Dermis microvascular lymphatic vessel endothelial cell (primary cell): Measurements from ENCODE around the gene DEDD. TPM values are rescaled to one million over a fixed set of nuclear protein-coding genes. Genes with fewer than 3 reads are reported as not detected.

Experiments
- DNase-seq, 2 donors: peaks; one replicate each; pipeline versions ENCODE4 v3.0.0 to v3.0.0-alpha.2; 2010; ENCODE audit warnings: low read depth in 2 of 2
- total RNA-seq: library from RNA; depleted of rRNA; stranded (reverse); fragments of >200 nt; gene quantifications from 2 replicates; pipeline ENCODE4 v1.2.1, GENCODE V29; 2014

DEDD gene
- total RNA-seq, 1 donor from 2014 or later = 32.3 TPM

DNA sequence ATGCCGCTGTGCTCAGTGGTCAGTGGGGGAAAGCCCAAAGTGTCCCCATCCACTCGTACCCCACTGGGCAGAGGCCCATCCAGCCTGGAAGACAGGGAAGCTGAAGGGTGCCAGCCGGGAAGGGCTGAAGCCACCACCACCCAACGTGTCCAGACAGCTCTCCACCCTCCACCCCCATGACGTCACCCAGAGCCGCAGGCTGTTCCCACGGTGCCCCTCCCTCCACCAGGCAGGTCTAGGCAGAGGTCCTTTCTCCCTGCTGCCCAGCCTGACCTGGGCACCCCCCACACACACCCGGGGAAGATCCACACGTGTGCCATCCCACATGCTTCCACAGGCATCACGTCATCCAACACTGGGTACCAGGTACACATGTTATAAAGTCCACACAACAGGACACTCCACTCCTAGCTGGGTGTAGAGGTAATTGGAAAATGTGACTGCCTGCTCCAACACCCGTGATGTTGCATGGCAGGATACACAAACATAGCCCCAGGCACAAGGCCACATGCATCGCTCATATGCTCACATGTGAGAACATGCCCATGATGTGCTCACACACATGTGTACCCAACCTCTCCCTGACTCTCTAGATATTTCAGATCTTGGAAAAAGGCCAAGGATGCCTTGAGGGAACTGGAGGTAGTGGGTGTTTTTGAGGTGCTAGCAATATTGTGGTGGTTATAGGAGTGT, 57.6 kb downstream of the DEDD start:
- DNase-seq = no peak

GRCh38 chr1:161073474-161074121, 58.9 kb downstream of the DEDD start:
- no peak for DNase-seq

DNA sequence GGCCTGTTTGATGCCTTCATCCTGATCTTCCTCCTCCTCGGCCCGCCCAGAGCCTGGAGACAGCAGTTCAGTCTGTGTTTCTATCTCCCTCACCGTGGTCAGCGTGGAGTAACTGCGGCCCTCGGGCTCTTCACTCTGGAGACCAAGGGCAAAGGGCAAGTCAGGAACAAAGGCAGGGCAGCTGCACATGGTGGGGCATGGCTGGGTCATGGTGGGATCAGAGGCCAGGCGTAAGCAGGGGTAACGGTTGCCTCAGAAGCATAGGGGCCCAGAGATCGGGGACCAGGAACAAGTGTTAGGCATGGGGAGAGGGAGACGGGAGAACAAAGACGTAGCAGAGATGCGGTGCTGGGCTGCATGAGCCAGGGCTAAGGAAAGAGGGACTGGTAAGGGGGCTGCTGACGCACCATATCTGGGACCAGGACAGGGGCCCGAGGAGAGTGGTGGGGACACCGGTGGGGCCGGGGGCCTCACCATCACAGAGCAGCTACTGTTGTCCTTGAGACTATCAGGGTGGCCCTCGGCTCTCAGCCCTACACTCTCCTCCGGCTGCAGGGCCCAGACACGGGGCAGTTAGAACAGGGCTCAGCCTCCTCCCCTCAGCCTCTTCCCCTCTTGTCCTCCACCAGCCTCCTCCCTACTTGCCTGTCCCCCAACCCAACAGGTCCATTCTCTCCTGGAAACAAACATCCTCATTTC, 59.6 kb downstream of the DEDD start:
- no peak for DNase-seq

GRCh38 chr1:161071886-161072371, 60.5 kb downstream of the DEDD start:
- DNase-seq = peak in 1 of 2 donors; percentile 17

Other genes with a start within 250 kb of the DEDD start
- not detected in 2 replicates for gene ITLN1, start 247.5 kb downstream of the DEDD start, total RNA-seq
- not detected in 2 replicates for gene ITLN2, start 177.9 kb downstream of the DEDD start, total RNA-seq
- gene F11R, start 111.5 kb downstream of the DEDD start, total RNA-seq = 92.2 and 191 TPM in 2 replicates
- 6.0 and 6.7 TPM in 2 replicates for gene TSTD1, start 93.7 kb downstream of the DEDD start, total RNA-seq
- gene USF1, start 86.7 kb downstream of the DEDD start, total RNA-seq = 83.2 and 94.9 TPM in 2 replicates
- gene ARHGAP30, start 62.8 kb downstream of the DEDD start, total RNA-seq = not detected in 2 replicates
- under 0.01 and 0.26 TPM in 2 replicates for gene NECTIN4, start 43.1 kb downstream of the DEDD start, total RNA-seq
- gene KLHDC9, start 34.3 kb downstream of the DEDD start, total RNA-seq = 0.76 and 1.7 TPM in 2 replicates
- gene PFDN2, start 14.6 kb downstream of the DEDD start, total RNA-seq = 27.7 and 31.1 TPM in 2 replicates
- gene NIT1, start 14.6 kb downstream of the DEDD start, total RNA-seq = 8.6 and 10.0 TPM in 2 replicates
- gene UFC1, start 21.3 kb upstream of the DEDD start, total RNA-seq = 108 and 127 TPM in 2 replicates
- 3.3 and 5.6 TPM in 2 replicates for gene USP21, start 26.8 kb upstream of the DEDD start, total RNA-seq
- gene PPOX, start 33.8 kb upstream of the DEDD start, total RNA-seq = 13.0 and 18.3 TPM in 2 replicates
- gene B4GALT3, start 44.8 kb upstream of the DEDD start, total RNA-seq = 17.5 and 28.6 TPM in 2 replicates
- gene ADAMTS4, start 66.4 kb upstream of the DEDD start, total RNA-seq = 12.5 and 15.8 TPM in 2 replicates
- gene NDUFS2, start 69.7 kb upstream of the DEDD start, total RNA-seq = 196 and 206 TPM in 2 replicates
- gene FCER1G, start 82.6 kb upstream of the DEDD start, total RNA-seq = 0.13 and 0.26 TPM in 2 replicates
- not detected in 2 replicates for gene APOA2, start 91.0 kb upstream of the DEDD start, total RNA-seq
- 12.2 and 14.4 TPM in 2 replicates for gene TOMM40L, start 93.4 kb upstream of the DEDD start, total RNA-seq
- not detected in 2 replicates for gene NR1I3, start 105.5 kb upstream of the DEDD start, total RNA-seq
- not detected in 2 replicates for gene PCP4L1, start 126.1 kb upstream of the DEDD start, total RNA-seq
- 1.5 and 2.0 TPM in 2 replicates for gene MPZ, start 177.3 kb upstream of the DEDD start, total RNA-seq
- gene SDHC, start 181.7 kb upstream of the DEDD start, total RNA-seq = 18.0 and 21.5 TPM in 2 replicates
- gene CFAP126, start 235.2 kb upstream of the DEDD start, total RNA-seq = not detected in 2 replicates